ENCODE data around the gene C2CD3. TPM values are rescaled to one million over a fixed set of nuclear protein-coding genes. Genes with fewer than 3 reads are reported as not detected.

The C2CD3 gene
- total and polyA plus RNA-seq, 2 of the 4 experiments (the other 2 are of a cell fraction), result 11.1 to 19.2 TPM

DNA sequence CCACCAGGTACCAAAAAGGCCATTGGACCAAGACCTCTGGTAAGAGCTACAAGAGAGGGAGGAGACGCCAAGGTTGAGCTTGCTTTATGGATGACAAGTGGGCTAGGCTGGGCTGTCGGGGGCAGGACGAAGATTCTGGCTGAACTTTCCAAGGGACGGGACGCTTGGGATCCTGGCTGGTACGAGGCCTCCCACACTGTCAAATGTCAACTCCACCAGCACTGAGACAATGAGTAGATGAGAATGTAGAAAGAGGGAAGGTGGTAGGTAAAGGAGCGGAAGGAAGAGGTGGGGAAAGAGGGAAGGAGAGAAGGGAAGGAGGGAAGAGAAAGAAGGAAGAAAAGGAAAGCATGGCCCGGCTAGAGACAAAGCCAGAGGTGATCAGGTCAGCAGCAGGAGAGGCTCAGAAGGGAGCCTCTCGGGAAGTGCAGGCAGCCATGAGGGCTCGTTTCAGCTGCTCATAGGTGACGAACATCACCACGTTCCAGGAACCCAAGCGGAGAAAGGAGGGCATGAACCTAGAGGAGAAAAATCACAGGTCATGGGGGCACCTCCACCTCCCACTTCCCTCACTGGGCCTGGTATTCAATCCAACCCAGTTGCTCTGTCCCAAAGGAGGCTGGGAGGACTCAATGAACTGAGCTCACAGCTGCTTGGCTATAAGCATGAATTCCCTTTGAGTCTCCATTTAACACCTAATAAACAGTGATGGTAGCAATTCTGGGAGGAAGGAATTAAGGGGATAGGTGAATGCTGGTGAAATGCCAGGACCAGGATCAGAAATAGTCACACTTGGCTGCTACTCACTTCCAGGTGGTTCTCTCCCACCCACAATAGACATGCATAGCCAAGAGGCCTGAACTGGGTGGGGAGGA lies 196.0 kb downstream of the C2CD3 start (continued):
- TF ChIP-seq BHLHE40 (IDR thresholded peaks at IDR 0.05; ENCODE audit: low read depth, low read length), result no peak

DNA sequence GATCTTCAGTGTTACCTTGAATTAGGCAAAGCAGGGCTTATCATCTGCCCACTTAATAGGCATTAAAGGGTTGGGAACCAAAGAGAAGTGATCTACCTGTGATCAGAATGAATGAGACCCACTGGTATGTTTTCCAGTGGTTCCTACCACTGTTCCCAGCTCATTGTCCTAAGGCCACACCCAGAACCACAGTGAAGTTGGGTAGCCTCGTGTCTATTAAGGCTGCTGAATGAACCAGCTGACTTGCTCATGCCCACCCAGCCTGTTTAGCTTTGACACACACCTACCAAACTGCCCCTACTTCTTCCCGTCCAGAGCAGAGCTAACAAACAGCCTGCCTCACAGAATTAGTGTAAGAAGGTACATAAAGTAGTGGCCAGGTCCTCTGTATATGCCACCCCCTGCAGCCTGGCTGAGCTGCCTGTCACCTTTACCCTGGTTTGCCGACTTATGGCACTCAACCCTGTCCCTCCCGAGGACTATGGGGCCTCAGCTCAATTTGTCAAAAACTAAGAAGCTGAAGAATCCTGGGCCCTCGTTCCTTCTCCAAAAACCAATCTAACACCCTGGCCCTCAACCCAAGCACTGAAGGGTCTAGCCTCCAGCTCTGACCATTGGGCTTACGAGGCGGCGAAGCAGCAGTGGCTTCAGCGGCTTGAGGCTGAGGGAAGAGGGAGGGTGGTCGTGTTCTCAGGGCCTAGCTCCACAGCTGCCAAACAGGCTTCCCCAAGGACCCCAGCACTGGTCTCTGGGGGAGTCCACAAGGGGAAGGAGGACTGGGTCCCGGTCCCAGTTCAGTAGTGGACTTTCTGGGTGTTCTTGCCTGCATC lies 198.0 kb downstream of the C2CD3 start:
- WGBS, 2 experiments (ENCODE audit: extremely low coverage in 2 of 2, insufficient read length in 1 of 2), result 71% methylated on average over 1 of the region's 11 CpGs; no CpG with 5 or more reads in 1 of the 2 experiments
- H3K27me3 ChIP-seq (ENCODE audit: control insufficient read depth, insufficient read depth, low read length), result no peaks in the 10 kb centered on the region
- no peak overlapping the region for H2AFZ ChIP-seq (replicated peaks; ENCODE audit: low read length, poor library complexity)
- H2BK5ac ChIP-seq (ENCODE audit: low read depth, low read length, poor library complexity, severe bottlenecking), result no peak overlapping the region
- H3K23ac ChIP-seq (ENCODE audit: low read depth, low read length), result no peak overlapping the region
- DNase-seq (no peak), ATAC-seq (ENCODE audit: low read depth) (no peak)
- no peak overlapping the region for H2BK20ac ChIP-seq (ENCODE audit: low read depth, low read length)
- H3K9me1 ChIP-seq (ENCODE audit: insufficient read depth, low read length), result 0 out of 2 replicates have a peak, but pooled peaks cover 4% of the 10 kb centered on the region
- no peak overlapping the region for H4K91ac ChIP-seq (ENCODE audit: insufficient read depth, low read depth, low read length)
- H3K4me2 ChIP-seq (ENCODE audit: low read depth, low read length), result no peak overlapping the region
- H3K9me3 ChIP-seq (ENCODE audit: control insufficient read depth, insufficient read depth, low read length), result no peaks in the 10 kb centered on the region
- H3K4ac ChIP-seq (ENCODE audit: low read depth, low read length), result no peak overlapping the region
- H3K9ac ChIP-seq (ENCODE audit: low read depth, low read length), result no peak overlapping the region
- H3K4me1 ChIP-seq (ENCODE audit: control insufficient read depth, insufficient read depth, low read length), result no peaks in the 10 kb centered on the region
- H4K20me1 ChIP-seq (ENCODE audit: insufficient read depth, low read length), result no peaks in the 10 kb centered on the region
- POLR2A ChIA-PET (ENCODE audit: unreplicated experiment), result no interaction called here
- intact Hi-C loops (cut with micrococcal nuclease) (no loop called here), in situ Hi-C loops (cut with MboI; ENCODE audit: low sequenced_read_pairs) (no loop called here), dilution Hi-C loops (cut with HindIII; ENCODE audit: low sequenced_read_pairs, unreplicated experiment) (no loop called here)
- no peak overlapping the region for H4K8ac ChIP-seq (ENCODE audit: low read depth in 2 of 2, low read length in 2 of 2)
- CTCF ChIA-PET, result no interaction called here
- H2BK15ac ChIP-seq (ENCODE audit: low read depth, low read length), result no peak overlapping the region
- no peaks in the 10 kb centered on the region for H3K79me1 ChIP-seq (ENCODE audit: low read depth in 1 of 2, low read length in 2 of 2)
- no peak overlapping the region for H3K56ac ChIP-seq (ENCODE audit: extremely low read depth, insufficient read depth, low read length)
- H3K27ac ChIP-seq (ENCODE audit: insufficient read depth, low read length), result no peak overlapping the region
- H2AK9ac ChIP-seq (replicated peaks; ENCODE audit: low read depth, low read length, poor library complexity), result no peak overlapping the region
- H3K4me3 ChIP-seq (ENCODE audit: insufficient read depth, low read depth, low read length), result no peak overlapping the region
- H2BK120ac ChIP-seq (ENCODE audit: low read depth, low read length), result no peak overlapping the region
- H3K36me3 ChIP-seq (ENCODE audit: control insufficient read depth, insufficient read depth, low read length), result no peaks in the 10 kb centered on the region
- no TSS peak for BruUV-seq (replicated peaks)
- no peak overlapping the region for H4K5ac ChIP-seq (ENCODE audit: low read depth, low read length)
- no peak overlapping the region for H2AK5ac ChIP-seq (ENCODE audit: low read depth, low read length)
- no peak overlapping the region for H3K18ac ChIP-seq (ENCODE audit: low read depth, low read length)
- no peak overlapping the region for H3K14ac ChIP-seq (replicated peaks; ENCODE audit: low read depth, low read length)
- TF ChIP-seq RFX5 (IDR thresholded peaks at IDR 0.05; ENCODE audit: low read depth, low read length), result no peak
- no peak for TF ChIP-seq NFE2L2 (IDR thresholded peaks at IDR 0.05; ENCODE audit: low read depth, low read length)
- no peak for TF ChIP-seq FOS (IDR thresholded peaks at IDR 0.05; ENCODE audit: low read depth, low read length)
- TF ChIP-seq, protein P1, sequence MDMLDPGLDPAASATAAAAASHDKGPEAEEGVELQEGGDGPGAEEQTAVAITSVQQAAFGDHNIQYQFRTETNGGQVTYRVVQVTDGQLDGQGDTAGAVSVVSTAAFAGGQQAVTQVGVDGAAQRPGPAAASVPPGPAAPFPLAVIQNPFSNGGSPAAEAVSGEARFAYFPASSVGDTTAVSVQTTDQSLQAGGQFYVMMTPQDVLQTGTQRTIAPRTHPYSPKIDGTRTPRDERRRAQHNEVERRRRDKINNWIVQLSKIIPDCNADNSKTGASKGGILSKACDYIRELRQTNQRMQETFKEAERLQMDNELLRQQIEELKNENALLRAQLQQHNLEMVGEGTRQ (IDR thresholded peaks at IDR 0.05; ENCODE audit: low read depth, low read length), result no peak
- TF ChIP-seq BHLHE40 (IDR thresholded peaks at IDR 0.05; ENCODE audit: low read depth, low read length), result no peak
- TF ChIP-seq POLR2A (IDR thresholded peaks at IDR 0.05; ENCODE audit: low read depth, low read length), result no peak
- no peak for TF ChIP-seq CHD1 (IDR thresholded peaks at IDR 0.05; ENCODE audit: low read depth, low read length)
- TF ChIP-seq SMC3 (IDR thresholded peaks at IDR 0.05; ENCODE audit: low read depth, low read length), result no peak
- TF ChIP-seq RCOR1 (IDR thresholded peaks at IDR 0.05; ENCODE audit: insufficient replicate concordance, low read length), result no peak
- no peak for TF ChIP-seq MAFK (IDR thresholded peaks at IDR 0.05; ENCODE audit: low read depth, low read length)
- TF ChIP-seq, protein P2, sequence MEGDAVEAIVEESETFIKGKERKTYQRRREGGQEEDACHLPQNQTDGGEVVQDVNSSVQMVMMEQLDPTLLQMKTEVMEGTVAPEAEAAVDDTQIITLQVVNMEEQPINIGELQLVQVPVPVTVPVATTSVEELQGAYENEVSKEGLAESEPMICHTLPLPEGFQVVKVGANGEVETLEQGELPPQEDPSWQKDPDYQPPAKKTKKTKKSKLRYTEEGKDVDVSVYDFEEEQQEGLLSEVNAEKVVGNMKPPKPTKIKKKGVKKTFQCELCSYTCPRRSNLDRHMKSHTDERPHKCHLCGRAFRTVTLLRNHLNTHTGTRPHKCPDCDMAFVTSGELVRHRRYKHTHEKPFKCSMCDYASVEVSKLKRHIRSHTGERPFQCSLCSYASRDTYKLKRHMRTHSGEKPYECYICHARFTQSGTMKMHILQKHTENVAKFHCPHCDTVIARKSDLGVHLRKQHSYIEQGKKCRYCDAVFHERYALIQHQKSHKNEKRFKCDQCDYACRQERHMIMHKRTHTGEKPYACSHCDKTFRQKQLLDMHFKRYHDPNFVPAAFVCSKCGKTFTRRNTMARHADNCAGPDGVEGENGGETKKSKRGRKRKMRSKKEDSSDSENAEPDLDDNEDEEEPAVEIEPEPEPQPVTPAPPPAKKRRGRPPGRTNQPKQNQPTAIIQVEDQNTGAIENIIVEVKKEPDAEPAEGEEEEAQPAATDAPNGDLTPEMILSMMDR (conservative IDR thresholded peaks at IDR 0.05; ENCODE audit: low read depth, low read length), result no peak
- no peak for TF ChIP-seq MAZ (IDR thresholded peaks at IDR 0.05; ENCODE audit: borderline replicate concordance, low read depth, low read length)
- no peak for TF ChIP-seq CEBPB (IDR thresholded peaks at IDR 0.05; ENCODE audit: low read depth, low read length)
